GM12874 (cell line): ENCODE data around the gene RNU11.

ENCODE experiments used
- CTCF ChIP-seq: IDR thresholded peaks from 2 replicates; pipeline ENCODE4 v1.5.1; 2011; ENCODE audit warnings: low read depth, mild to moderate bottlenecking, control low read depth, low read length, moderate library complexity; ENCODE audit not compliant: insufficient read depth

Gene RNU11

GRCh38 chr1:28648474-28649198 lies at the start of gene RNU11:
Gene RNU11 (plus strand): TSS chr1:28648600.
- no peak for TF ChIP-seq CTCF

DNA sequence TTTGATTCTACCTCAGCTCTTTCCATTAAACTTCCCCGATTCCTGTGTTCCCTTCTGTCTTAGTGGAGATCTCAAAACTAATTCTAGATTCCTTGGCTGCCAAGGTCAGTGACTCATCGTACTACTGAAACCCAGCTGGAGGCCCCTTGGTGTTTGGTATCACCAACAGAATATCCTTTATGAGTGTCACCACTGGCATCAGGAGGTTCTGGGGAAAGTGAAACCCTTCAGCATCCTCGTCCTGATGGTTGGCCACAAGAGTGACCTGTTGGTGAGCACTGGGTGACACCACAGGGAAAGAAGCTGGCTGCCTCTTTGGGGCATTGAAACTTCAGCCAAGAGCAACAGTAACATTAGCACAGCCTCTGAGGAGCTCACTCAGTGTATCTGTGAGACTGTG lies 46.7 kb upstream of the RNU11 start:
- no peak for TF ChIP-seq CTCF

DNA sequence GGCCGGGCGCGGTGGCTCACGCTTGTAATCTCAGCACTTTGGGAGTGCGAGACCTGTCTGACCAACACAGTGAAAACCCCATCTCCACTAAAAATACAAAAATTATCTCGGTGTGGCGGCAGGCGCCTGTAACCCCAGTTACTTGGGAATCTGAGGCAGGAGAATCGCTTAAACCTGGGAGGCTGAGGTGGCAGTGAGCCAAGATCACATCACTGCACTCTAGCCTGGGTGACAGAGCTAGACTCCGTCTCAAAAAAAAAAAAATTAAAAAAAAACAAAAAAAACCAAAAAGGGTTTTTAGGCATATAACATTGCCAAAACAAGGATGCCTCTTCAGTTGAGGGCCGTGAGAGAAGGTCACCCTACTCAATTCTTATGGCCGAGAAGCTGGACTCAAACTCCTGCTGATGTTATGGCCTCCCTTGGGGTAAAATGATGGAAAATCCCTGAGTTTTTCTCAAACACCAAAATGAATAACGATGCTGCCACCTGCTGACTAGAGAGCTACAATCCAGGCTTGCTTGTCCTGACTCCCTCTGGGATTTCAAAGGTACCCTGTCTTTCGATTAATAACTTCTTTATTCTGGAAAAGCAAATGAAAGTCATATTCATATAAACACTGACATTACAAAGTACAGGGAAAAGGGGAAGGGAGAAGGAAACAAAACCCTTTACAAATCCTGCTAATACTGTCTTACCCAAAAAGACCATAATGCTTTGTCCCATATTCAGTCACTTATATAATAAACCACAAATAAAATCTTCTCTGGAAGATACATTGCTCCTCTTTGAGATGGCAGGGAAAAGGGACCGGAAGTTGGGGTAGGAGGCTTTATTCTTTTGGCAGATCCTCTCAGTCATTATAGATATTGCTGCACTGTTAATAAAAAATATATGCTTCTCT lies 45.6 kb upstream of the RNU11 start:
- TF ChIP-seq CTCF: peak; percentile 53

GRCh38 chr1:28604411-28604810 lies 44.0 kb upstream of the RNU11 start:
- TF ChIP-seq CTCF: no peak

GRCh38 chr1:28604962-28605361 lies 43.4 kb upstream of the RNU11 start:
- no peak for TF ChIP-seq CTCF

DNA sequence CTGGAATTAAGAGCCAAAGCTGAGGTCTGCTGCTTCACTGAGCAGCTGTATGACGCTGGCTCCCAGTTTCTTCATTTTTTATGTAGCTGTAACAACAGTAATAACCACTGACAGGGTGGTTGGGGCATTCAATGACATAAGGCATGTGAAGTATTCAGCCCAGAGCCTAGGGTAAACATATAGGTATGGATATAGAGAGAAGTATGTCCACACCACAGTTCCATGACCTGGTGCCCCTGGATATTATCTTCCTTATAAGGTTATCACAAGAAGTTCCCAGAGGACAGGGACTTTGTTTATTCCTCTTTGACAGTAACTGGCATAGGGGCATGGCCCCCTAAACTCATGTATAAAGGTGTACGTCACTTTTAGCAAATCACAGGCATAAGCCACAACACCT lies 41.6 kb upstream of the RNU11 start:
- no peak for TF ChIP-seq CTCF

DNA sequence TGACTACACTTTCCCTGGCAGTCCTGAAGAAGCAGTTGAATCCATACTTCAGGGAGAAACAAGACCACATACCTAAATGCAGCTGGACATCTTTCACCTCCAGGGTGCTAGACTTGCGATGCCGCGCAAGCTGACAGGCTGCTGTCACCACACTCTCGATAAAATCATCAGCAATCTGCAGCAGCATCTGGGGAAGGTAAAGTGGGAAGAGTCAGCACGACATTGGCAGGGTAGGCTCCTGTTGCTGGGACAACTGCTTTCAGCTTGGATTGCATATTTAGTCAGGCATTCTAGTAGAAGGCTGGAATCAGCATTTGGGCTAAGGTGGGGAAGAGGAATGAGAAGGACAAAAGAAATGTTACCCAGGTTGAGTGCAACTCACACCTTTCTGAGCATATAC lies 35.2 kb upstream of the RNU11 start:
- no peak for TF ChIP-seq CTCF
